HG03045 (cell line): ENCODE data around the gene THSD4.

Source experiments
- ATAC-seq: cut with Tn5 transposase; IDR thresholded peaks from one replicate; pipeline ENCODE4 v1.9.1; 2021; ENCODE audit warnings: mild to moderate bottlenecking, moderate library complexity; ENCODE audit not compliant: unreplicated experiment

The THSD4 gene

GRCh38 chr15:71443538-71443937 lies 328.3 kb downstream of the THSD4 start:
- ATAC-seq: no peak

- no peak for ATAC-seq
These were observed 328.9 kb downstream of the THSD4 start for GRCh38 chr15:71444032-71444810.

- ATAC-seq: no peak
These were observed 329.8 kb downstream of the THSD4 start for GRCh38 chr15:71444866-71445590.

- no peak for ATAC-seq
These were observed 332.3 kb downstream of the THSD4 start for GRCh38 chr15:71447328-71448250.

- no peak for ATAC-seq
These were observed 333.4 kb downstream of the THSD4 start for GRCh38 chr15:71448688-71449114.

- ATAC-seq: no peak
These were observed 334.1 kb downstream of the THSD4 start for GRCh38 chr15:71449363-71449762.

GRCh38 chr15:71449956-71450355 lies 334.7 kb downstream of the THSD4 start:
- no peak for ATAC-seq

DNA sequence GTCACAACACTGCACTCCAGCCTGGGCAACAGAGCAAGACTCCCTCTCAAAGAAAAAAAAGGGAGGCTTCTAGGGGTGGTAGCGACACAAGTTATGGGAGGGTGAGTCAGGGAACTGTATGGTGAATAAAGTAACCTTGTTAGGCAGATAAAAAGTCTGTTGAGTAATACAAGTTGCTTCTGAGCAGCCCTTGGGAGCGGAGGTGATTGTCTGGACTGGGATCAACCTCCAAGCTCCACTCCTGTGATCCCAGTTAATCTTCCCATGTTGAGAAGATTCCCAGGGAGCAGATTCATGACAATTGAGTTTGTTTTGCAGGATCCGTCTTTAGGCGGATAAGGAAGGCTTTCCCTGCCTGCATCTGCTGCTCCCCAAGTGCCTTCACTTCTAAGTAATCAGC lies 335.9 kb downstream of the THSD4 start:
- ATAC-seq: no peak

DNA sequence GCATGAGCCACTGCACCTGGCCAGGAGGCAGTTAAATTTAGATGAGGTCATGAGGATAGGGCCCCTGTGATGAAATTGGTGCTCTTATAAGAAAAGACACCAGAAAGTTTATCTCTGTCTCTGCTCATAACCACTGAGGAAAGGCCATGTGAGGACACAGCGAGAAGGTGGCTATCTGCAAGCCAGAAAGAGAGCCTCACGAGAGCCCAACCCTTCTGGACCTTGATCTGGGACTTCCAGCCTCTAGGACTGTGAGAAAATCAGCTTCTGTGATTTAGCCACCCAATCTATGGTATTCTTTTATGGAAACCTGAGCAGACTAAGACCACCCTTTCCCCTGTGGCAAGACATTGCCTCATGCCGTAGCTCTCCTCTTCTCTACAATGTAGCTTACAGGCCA lies 337.6 kb downstream of the THSD4 start:
- no peak for ATAC-seq

- no peak for ATAC-seq
These were observed 339.3 kb downstream of the THSD4 start for GRCh38 chr15:71454462-71454996.

GRCh38 chr15:71455107-71455506 lies 339.8 kb downstream of the THSD4 start:
- no peak for ATAC-seq

- ATAC-seq: no peak
These were observed 340.6 kb downstream of the THSD4 start for GRCh38 chr15:71455878-71456277.

- no peak for ATAC-seq
These were observed 341.1 kb downstream of the THSD4 start for GRCh38 chr15:71456362-71456761.

- ATAC-seq: no peak
These were observed 341.5 kb downstream of the THSD4 start for GRCh38 chr15:71456811-71457210.

GRCh38 chr15:71458089-71458660 lies 342.9 kb downstream of the THSD4 start:
- no peak for ATAC-seq

GRCh38 chr15:71461748-71462147 lies 346.5 kb downstream of the THSD4 start:
- no peak for ATAC-seq

DNA sequence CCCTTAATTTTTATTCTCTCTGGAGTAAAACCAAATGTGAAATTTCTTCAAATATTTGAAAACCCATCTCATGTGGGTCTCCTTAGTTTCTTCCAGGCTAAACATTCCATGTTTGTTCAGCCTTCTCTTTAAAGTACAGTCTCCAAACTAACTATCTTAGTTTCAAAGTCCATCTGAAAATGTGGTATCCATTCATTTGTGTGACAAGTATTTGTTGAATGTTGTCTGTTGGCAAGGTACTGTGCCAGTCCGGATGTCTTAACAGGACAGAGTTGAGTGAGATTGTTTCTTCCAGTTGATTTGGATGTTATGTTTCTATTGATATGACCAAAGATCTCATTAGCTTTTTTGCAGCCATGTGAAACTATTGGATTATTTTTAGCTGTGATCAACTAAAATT lies 347.4 kb downstream of the THSD4 start:
- ATAC-seq: no peak

- no peak for ATAC-seq
These were observed 347.9 kb downstream of the THSD4 start for GRCh38 chr15:71463156-71463665.

DNA sequence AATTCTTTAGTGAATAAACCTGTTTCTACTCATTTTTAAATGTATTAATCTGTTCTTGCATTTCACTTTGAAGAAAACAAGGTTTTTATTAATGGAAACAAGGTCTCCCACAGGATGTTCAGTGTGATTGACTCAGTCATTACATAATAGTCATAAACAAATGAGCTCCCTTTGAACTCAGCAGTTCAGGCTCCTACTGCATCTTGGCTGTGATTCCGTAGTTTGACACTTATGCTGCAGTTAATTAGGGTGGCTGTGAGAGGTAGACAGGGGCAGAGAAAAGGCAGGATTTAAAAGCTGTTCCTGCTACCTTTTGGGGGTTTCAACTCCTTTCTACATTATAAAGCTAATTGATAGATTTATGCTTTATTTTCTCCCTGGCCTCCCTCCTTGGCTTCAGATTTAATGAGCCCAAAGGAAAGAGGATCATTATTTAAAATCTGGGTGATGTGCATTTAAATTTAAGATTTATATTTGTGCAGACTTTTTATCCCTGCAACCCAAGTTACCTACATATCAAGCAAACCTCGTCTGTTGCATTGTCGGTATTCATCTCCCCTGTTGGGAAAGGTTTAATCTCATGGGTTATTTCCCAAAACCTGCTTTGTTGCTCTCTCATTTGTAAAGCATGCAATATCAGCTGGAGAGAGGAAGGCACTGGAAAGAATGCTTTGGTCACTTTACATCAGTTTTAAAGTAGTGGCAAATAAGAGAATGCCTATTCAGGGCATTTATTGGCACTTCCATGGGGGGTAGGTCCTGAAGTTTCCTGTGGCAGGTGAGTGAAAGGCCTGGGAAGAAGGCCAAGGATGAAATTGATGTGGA lies 350.1 kb downstream of the THSD4 start:
- ATAC-seq: no peak

DNA sequence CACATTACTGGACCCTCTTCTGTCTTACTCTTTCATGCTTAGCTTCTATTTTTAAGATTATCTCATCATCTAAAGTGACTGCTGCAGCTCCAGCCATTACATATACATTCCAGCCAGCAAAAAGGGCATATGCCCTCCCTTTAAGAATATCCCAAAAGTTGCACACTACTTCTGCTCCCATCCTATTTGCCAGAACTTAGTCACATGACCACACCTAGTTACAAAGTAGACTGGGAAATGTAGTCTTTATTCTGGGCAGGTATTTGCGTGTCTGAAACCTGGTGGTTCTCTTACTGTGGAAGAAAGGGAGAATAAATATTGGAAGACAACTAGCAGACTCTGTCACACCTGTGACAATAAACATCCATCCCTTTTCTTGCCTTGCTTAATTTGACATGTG lies 353.4 kb downstream of the THSD4 start:
- ATAC-seq: no peak
